Panc1 (cell line): ENCODE data around the gene CUTA. TPM values are rescaled to one million over a fixed set of nuclear protein-coding genes. Genes with fewer than 3 reads are reported as not detected.

Source experiments
- ATAC-seq: fragments of 200-7000 bp; cut with Tn5 transposase; 2 replicates; pipeline ENCODE4 v1.9.1; 2020; ENCODE audit warnings: mild to moderate bottlenecking, moderate library complexity
- BruUV-seq: library from RNA; stranded (reverse); fragments of 400-500 nt; replicated peaks from 2 replicates; lab custom pipeline; 2021; lab: Mats Ljungman, UMichigan
- CTCF ChIA-PET: fragments of 300-600 bp; sonication (Branson Sonifier 250); formaldehyde crosslinking; loops from one replicate; lab custom pipeline; 2022; ENCODE audit warnings: antibody characterized with exemption; lab: Charles Lee
- POLR2A ChIA-PET: fragments of 300-600 bp; sonication (Branson Sonifier 250); formaldehyde crosslinking; loops from one replicate; lab custom pipeline; 2022; ENCODE audit warnings: antibody characterized with exemption; lab: Charles Lee
- DNase-seq: peaks from one replicate; pipeline ENCODE4 v3.0.0-alpha.2; 2010; ENCODE audit warnings: low read depth, low spot score
- H3K27ac ChIP-seq: 2 replicates; pipeline ENCODE4 v1.5.1; 2011; ENCODE audit warnings: mild to moderate bottlenecking, low read length, inconsistent platforms
- H3K27me3 ChIP-seq: fragments of 200-500 bp; sonication (Bioruptor generic); 2 replicates; pipeline ENCODE4 v1.6.0; 2014; ENCODE audit warnings: low read length, inconsistent platforms; ENCODE audit not compliant: control insufficient read depth, insufficient read depth
- H3K36me3 ChIP-seq: fragments of 200-500 bp; sonication (Bioruptor generic); 2 replicates; pipeline ENCODE4 v1.5.1; 2014; ENCODE audit warnings: inconsistent platforms, mild to moderate bottlenecking, low read length, moderate library complexity; ENCODE audit not compliant: control insufficient read depth, insufficient read depth
- H3K4me1 ChIP-seq: 2 replicates; pipeline ENCODE4 v1.5.1; 2011; ENCODE audit warnings: inconsistent platforms, mild to moderate bottlenecking, low read length, moderate library complexity; ENCODE audit not compliant: control insufficient read depth, insufficient read depth
- H3K4me3 ChIP-seq, 2 experiments: 2 replicates each; pipeline ENCODE4 v1.5.1; 2011 to 2012; ENCODE audit warnings: low read depth in 2 of 2, low read length in 2 of 2, mild to moderate bottlenecking in 2 of 2, inconsistent platforms in 1 of 2, moderate library complexity in 1 of 2
- H3K9me3 ChIP-seq: fragments of 200-500 bp; sonication (Bioruptor generic); 2 replicates; pipeline ENCODE4 v1.5.1; 2014; ENCODE audit warnings: low read depth, mild to moderate bottlenecking, inconsistent platforms, low read length, moderate library complexity; ENCODE audit not compliant: control insufficient read depth, insufficient read depth
- CTCF ChIP-seq: fragments of 450-650 bp; IDR thresholded peaks from 2 replicates; pipeline ENCODE4 v1.5.1; 2017; ENCODE audit warnings: mild to moderate bottlenecking
- POLR2AphosphoS5 ChIP-seq: IDR thresholded peaks from 2 replicates; pipeline ENCODE4 v1.6.1; 2012; ENCODE audit warnings: mild to moderate bottlenecking, low read depth, low read length, moderate library complexity
- REST ChIP-seq, 2 experiments: IDR thresholded peaks; 2 replicates each; pipeline ENCODE4 v1.6.1; 2011 to 2012; ENCODE audit warnings: low read depth in 2 of 2, control low read depth in 1 of 2, low read length in 1 of 2, mild to moderate bottlenecking in 1 of 2, moderate library complexity in 1 of 2; ENCODE audit not compliant: insufficient read depth in 1 of 2
- SIN3A ChIP-seq: IDR thresholded peaks from 2 replicates; pipeline ENCODE4 v1.6.1; 2012; ENCODE audit warnings: low read depth, mild to moderate bottlenecking, low read length, moderate library complexity, borderline replicate concordance; ENCODE audit not compliant: insufficient read depth
- TCF7L2 ChIP-seq: IDR thresholded peaks from 2 replicates; pipeline ENCODE4 v1.6.1; 2011; ENCODE audit warnings: mild to moderate bottlenecking, low read depth, low read length, inconsistent platforms
- in situ Hi-C: cut with HindIII; loops from 2 replicates; pipeline ENCODE4 v1.10.0; 2016; ENCODE audit warnings: low sequenced_read_pairs, low pct_unique_long_range_greater_than_20kb
- intact Hi-C: fragments of 100-400 bp; cut with micrococcal nuclease; formaldehyde crosslinking; loops from one replicate; pipeline ENCODE4 v1.10.0; 2022; ENCODE audit not compliant: unreplicated experiment
- total RNA-seq: library from RNA; stranded (reverse); gene quantifications from one replicate; pipeline ENCODE4 v1.2.1, GENCODE V29; 2021; ENCODE audit not compliant: unreplicated experiment

The CUTA gene
- total RNA-seq, 1 experiment from 2014 or later = 338 TPM

GRCh38 chr6:33410050-33410710 lies 7.7 kb downstream of the CUTA start:
- in situ Hi-C loops = no loop called here
- no TSS peak for BruUV-seq

More at GRCh38 chr6:33410050-33410710, 7.7 kb downstream of the CUTA start:
- ATAC-seq = peak; percentile 94
- Histone ChIP-seq H3K4me3 (peak overlapping the region; percentile 67 to 83), H3K4me1 (peaks cover 21% of the 10 kb centered on the region), H3K9me3 (no peaks in the 10 kb centered on the region), H3K27ac (peak overlapping the region; percentile 93), H3K27me3 (no peaks in the 10 kb centered on the region), H3K36me3 (peaks cover 9% of the 10 kb centered on the region)
- intact Hi-C loops = no loop called here
- ChIA-PET POLR2A (interaction anchor here (0.5 to 0.7 kb wide), 4 partner anchors 15 to 436 kb away, joined by 3 to 7 read pairs (median 4); no protein-coding TSS in a partner anchor), CTCF (interaction anchor here (0.6 kb wide), 1 partner anchor 90 kb away, joined by 11 read pairs; no protein-coding TSS in a partner anchor)
- peak; percentile 72 for DNase-seq
- TF ChIP-seq REST (IDR thresholded peaks at IDR 0.05; ENCODE audit: insufficient read depth in 1 of 2, low read depth in 2 of 2, low read length in 1 of 2) = 0 out of 4 replicates have a peak, but pooled peaks of 1 of the 2 experiments have one; percentile 47
- peak; percentile 86; the same call in 1 of the 2 replicates for TF ChIP-seq SIN3A
- TF ChIP-seq POLR2AphosphoS5 = peak; percentile 96
- no peak for TF ChIP-seq TCF7L2
- no peak for TF ChIP-seq CTCF
